Mucosa of stomach (tissue), 1 donor: Measurements from ENCODE around the gene LHFPL2.

Experiments
- H3K27me3 ChIP-seq: one replicate; pipeline ENCODE4 v1.7.0; 2013; ENCODE audit warnings: mild to moderate bottlenecking, low read length; ENCODE audit not compliant: control insufficient read depth, insufficient read depth
- H3K36me3 ChIP-seq: one replicate; pipeline ENCODE4 v1.7.0; 2013; ENCODE audit warnings: low read length; ENCODE audit not compliant: control insufficient read depth, insufficient read depth
- H3K4me1 ChIP-seq: one replicate; pipeline ENCODE4 v1.7.0; 2013; ENCODE audit warnings: mild to moderate bottlenecking, low read length; ENCODE audit not compliant: control insufficient read depth, insufficient read depth
- H3K4me3 ChIP-seq: one replicate; pipeline ENCODE4 v1.7.0; 2013; ENCODE audit warnings: low read length
- H3K9ac ChIP-seq: one replicate; pipeline ENCODE4 v1.7.0; 2013; ENCODE audit warnings: mild to moderate bottlenecking, low read length, moderate library complexity
- H3K9me3 ChIP-seq: one replicate; pipeline ENCODE4 v1.7.0; 2013; ENCODE audit warnings: mild to moderate bottlenecking, low read length, moderate library complexity; ENCODE audit not compliant: control insufficient read depth
- donor health status: Pancreatic carcinoma.

The LHFPL2 gene

GRCh38 chr5:78487846-78488245 lies 160.7 kb downstream of the LHFPL2 start:
- Histone ChIP-seq H3K36me3 (peaks cover 5% of the 10 kb centered on the region), H3K9ac (no peak overlapping the region), H3K4me1 (peaks cover 16% of the 10 kb centered on the region), H3K27me3 (no peaks in the 10 kb centered on the region), H3K4me3 (no peak overlapping the region), H3K9me3 (no peaks in the 10 kb centered on the region)

- H3K9me3 ChIP-seq = no peaks in the 10 kb centered on the region
- H3K4me3 ChIP-seq = no peak overlapping the region
- no peak overlapping the region for H3K9ac ChIP-seq
- H3K4me1 ChIP-seq = peaks cover 16% of the 10 kb centered on the region
- H3K27me3 ChIP-seq = no peaks in the 10 kb centered on the region
- peaks cover 5% of the 10 kb centered on the region for H3K36me3 ChIP-seq
Measured at GRCh38 chr5:78486218-78486617, 162.4 kb downstream of the LHFPL2 start.

- Histone ChIP-seq H3K4me1 (peaks cover 13% of the 10 kb centered on the region), H3K36me3 (peaks cover 5% of the 10 kb centered on the region), H3K9ac (no peak overlapping the region), H3K27me3 (no peaks in the 10 kb centered on the region), H3K4me3 (no peak overlapping the region), H3K9me3 (no peaks in the 10 kb centered on the region)
Measured at GRCh38 chr5:78483809-78484521, 164.6 kb downstream of the LHFPL2 start.

- peaks cover 5% of the 10 kb centered on the region for H3K36me3 ChIP-seq
- H3K4me1 ChIP-seq = peaks cover 13% of the 10 kb centered on the region
Measured at GRCh38 chr5:78482948-78483347, 165.6 kb downstream of the LHFPL2 start.

GRCh38 chr5:78476795-78477194 lies 171.8 kb downstream of the LHFPL2 start:
- no peak overlapping the region for H3K9ac ChIP-seq
- no peaks in the 10 kb centered on the region for H3K4me1 ChIP-seq
- no peaks in the 10 kb centered on the region for H3K9me3 ChIP-seq
- H3K4me3 ChIP-seq = no peak overlapping the region
- H3K36me3 ChIP-seq = no peaks in the 10 kb centered on the region
- no peaks in the 10 kb centered on the region for H3K27me3 ChIP-seq

More at GRCh38 chr5:78482948-78483347, 165.6 kb downstream of the LHFPL2 start:
- no peak overlapping the region for H3K9ac ChIP-seq
- no peaks in the 10 kb centered on the region for H3K27me3 ChIP-seq
- H3K4me3 ChIP-seq = no peak overlapping the region
- no peaks in the 10 kb centered on the region for H3K9me3 ChIP-seq

- Histone ChIP-seq H3K9ac (no peak overlapping the region), H3K36me3 (no peaks in the 10 kb centered on the region), H3K4me3 (no peak overlapping the region), H3K27me3 (no peaks in the 10 kb centered on the region), H3K9me3 (no peaks in the 10 kb centered on the region), H3K4me1 (no peaks in the 10 kb centered on the region)
Measured at GRCh38 chr5:78475370-78475769, 173.2 kb downstream of the LHFPL2 start.

- Histone ChIP-seq H3K36me3 (no peaks in the 10 kb centered on the region), H3K4me1 (no peaks in the 10 kb centered on the region), H3K9me3 (no peaks in the 10 kb centered on the region), H3K4me3 (no peak overlapping the region), H3K9ac (no peak overlapping the region), H3K27me3 (no peaks in the 10 kb centered on the region)
Measured at GRCh38 chr5:78473751-78474150, 174.8 kb downstream of the LHFPL2 start.

- Histone ChIP-seq H3K4me3 (no peak overlapping the region), H3K9me3 (no peaks in the 10 kb centered on the region), H3K9ac (no peak overlapping the region), H3K27me3 (no peaks in the 10 kb centered on the region), H3K4me1 (no peaks in the 10 kb centered on the region), H3K36me3 (no peaks in the 10 kb centered on the region)
Measured at GRCh38 chr5:78472469-78473106, 176.0 kb downstream of the LHFPL2 start.

- Histone ChIP-seq H3K4me3 (no peak overlapping the region), H3K4me1 (no peaks in the 10 kb centered on the region), H3K36me3 (no peaks in the 10 kb centered on the region), H3K9ac (no peak overlapping the region), H3K27me3 (no peaks in the 10 kb centered on the region), H3K9me3 (no peaks in the 10 kb centered on the region)
Measured at GRCh38 chr5:78471896-78472295, 176.7 kb downstream of the LHFPL2 start.

GRCh38 chr5:78467752-78468357 lies 180.7 kb downstream of the LHFPL2 start:
- H3K9me3 ChIP-seq = no peaks in the 10 kb centered on the region

GRCh38 chr5:78467140-78467539 lies 181.4 kb downstream of the LHFPL2 start:
- Histone ChIP-seq H3K27me3 (no peaks in the 10 kb centered on the region), H3K9me3 (no peaks in the 10 kb centered on the region), H3K36me3 (no peaks in the 10 kb centered on the region), H3K4me3 (no peak overlapping the region), H3K4me1 (no peaks in the 10 kb centered on the region), H3K9ac (no peak overlapping the region)

More at GRCh38 chr5:78467752-78468357, 180.7 kb downstream of the LHFPL2 start:
- Histone ChIP-seq H3K4me3 (no peak overlapping the region), H3K36me3 (no peaks in the 10 kb centered on the region), H3K27me3 (no peaks in the 10 kb centered on the region), H3K4me1 (no peaks in the 10 kb centered on the region), H3K9ac (no peak overlapping the region)

- H3K36me3 ChIP-seq = no peaks in the 10 kb centered on the region
Measured at GRCh38 chr5:78458843-78459242, 189.7 kb downstream of the LHFPL2 start.

More at GRCh38 chr5:78458843-78459242, 189.7 kb downstream of the LHFPL2 start:
- no peak overlapping the region for H3K9ac ChIP-seq
- H3K9me3 ChIP-seq = no peaks in the 10 kb centered on the region
- H3K27me3 ChIP-seq = no peaks in the 10 kb centered on the region
- no peak overlapping the region for H3K4me3 ChIP-seq
- H3K4me1 ChIP-seq = no peaks in the 10 kb centered on the region
